ENCODE data around the gene ABCB9.
"Not testable (repeated sequence)": the region's sequence is repeated elsewhere in the genome, so short reads cannot be mapped to it uniquely, and the experiment has no call there.

ABCB9 gene

DNA sequence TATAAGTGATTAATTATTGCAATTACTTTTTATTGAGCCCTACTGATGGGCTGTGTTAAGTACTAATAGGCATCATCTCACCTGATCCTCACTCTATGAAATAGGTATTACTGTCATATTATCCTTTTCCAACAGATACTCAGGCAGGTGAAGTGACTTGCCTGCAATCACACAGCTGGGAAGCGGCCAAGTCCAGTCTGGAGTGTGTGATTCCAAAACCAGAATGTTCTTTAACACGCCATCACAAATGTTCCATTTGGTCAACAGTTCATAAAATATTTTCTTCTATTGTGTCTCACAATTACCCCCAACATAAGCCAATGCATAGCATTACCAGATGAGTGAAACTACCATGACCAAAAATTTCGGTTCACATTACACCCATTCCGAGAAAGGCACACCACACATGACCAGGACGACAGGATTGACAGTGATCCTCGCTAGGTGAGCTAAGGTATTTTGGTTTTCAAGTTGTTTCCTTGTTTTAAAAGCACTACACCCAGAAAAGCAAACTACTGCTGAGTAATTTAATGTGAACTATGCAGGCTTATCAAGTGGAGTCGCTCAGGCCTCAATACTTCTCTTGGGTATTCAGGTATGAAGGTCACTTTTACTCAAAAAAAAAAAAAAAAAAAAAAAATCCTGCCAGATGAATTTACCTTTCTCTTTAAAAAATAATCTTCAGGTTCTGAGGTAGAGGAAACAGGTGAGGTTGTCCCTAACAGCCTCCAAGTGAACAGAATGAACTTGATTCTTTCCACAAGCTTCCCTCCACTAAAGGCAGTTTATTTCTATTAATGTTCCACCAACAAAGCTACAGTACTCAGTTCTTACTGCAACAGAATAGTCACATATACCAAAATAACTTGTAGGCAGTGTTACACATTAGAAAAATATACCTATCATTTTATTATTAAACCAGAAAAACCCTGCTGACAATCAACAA lies 72.8 kb downstream of the ABCB9 start:
- no peak for DNase-seq

DNA sequence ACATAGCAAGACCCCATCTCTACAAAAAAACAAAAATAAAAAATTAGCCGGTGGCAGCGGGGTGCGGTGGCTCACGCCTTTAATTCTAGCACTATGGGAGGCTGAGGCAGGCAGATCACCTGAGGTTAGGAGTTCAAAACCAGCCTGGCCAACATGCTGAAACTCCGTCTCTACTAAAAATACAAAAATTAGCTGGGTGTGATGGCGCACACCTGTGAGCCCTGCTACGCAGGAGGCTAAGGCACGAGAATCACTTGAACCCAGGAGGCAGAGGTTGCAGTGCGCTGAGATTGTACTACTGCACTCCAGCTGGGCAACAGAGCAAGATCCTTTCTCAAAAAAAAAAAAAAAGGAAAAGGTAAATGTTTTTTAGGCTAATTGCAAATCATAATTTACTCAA lies 73.5 kb downstream of the ABCB9 start:
- DNase-seq, result not testable (repeated sequence)

DNA sequence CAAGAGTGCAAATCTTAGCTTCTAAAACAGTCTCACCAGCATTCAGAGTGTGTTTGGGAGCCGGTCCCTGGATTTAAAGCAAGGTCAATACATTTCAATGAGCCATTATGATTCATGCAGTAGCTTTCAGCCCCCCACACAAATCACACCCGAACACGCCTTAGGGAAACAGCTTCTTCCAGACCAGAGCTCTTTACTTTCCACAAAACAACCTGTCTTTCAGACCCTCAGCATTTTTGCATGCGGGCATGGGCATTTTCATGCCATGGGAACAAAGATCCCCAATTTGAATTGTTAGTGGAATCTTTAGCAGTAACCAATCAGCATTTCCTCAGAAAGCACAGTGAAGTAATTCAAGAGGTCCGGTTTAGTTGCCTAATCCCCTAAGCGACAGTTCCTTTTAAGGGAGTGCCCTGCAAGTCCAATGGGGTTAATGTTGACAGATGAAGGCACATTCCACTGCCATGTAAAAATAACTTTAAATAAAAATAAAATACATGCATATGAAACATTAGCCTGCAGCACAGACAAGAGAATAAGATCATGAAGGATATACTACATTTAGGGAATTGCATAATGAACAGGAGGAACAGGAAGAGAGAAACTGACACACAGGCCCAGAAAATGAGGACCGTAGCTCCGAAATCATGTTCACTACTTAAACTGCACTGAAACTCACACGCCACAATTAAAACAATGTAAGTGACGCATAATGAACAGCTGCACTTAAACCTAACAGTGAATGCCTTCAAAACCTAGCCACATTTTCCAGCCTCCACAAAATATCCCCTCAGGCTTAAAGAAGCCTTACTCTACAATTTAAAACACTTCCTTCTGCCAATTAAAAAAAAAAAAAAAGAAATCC lies 74.4 kb downstream of the ABCB9 start:
- DNase-seq, result peak; percentile 91

DNA sequence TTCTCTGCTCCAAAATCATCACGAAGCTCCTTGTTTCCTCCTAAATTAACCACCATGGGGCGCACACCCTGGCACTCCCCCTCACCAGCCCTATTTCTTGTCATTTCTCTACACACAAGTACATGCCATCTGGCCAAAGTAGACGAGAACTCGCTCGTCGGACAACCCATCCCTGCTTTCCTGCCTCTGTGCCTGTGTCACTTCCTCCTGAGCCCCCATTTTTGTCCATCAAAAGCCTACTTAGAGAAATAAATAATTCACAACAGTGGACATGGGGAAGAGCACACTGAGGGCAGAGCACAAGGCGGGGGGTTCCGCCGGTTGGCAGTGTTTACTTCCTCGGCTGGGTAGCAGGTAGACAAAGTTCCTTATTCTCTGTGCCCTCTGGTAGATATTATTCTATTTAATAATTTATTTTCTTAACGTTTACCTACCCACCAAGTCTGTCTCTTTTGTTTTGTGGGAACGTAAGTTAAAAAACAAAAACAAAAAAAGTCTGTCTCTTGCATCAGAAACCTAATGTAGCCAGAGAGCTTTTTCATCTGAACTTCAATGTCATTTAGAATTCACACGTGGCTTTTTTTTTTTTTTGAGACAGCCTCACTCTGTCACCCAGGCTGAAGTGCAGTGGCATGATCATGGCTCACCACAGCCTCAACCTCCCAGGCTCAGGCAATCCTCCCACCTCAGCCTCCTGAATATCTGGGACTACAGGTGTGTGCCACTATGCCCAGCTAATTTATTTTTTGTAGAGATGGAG lies 76.3 kb downstream of the ABCB9 start:
- DNase-seq, result no peak

DNA sequence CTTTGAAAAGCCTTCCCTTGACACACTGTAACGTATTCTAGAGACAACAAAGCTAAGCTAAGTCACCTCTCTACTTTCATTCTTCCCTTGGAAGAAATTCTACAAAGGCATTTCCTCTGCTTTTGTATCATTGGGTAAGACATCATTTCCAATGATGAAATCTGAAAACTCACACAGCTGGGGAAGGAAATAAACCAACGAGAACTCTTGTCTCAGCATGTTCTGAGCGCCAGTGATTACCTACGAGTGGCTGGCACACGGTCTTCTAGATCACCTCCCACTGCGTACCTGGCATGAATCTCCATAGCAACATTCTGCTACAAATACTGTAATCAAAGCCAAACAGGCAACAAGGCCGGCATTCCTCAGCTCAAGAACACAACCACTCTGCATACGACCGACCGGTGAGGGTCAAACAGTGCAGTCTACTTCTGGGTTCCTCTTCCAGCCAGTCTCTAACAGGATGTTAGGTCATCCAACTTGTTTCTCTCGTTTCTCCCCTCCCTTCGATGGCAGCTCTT lies 78.0 kb downstream of the ABCB9 start:
- peak; percentile 97 for DNase-seq

DNA sequence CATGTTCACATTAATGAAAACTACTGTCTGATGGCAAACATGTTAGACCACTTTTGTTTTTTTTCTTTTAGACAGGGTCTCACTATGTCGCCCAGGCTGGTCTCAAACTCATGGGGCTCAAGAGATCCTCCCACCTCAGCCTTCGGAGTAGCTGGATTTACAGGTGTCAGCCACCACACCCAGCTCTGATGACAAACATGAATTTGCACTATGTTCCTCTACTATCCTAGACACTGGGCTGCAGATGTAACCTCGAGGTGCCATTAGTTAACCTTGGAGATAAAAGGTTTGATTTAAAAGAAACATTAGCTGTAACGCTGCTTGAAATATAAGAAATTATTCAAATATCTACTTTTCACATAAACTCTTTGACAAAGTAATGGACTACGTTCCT lies 78.4 kb downstream of the ABCB9 start:
- no peak for DNase-seq

DNA sequence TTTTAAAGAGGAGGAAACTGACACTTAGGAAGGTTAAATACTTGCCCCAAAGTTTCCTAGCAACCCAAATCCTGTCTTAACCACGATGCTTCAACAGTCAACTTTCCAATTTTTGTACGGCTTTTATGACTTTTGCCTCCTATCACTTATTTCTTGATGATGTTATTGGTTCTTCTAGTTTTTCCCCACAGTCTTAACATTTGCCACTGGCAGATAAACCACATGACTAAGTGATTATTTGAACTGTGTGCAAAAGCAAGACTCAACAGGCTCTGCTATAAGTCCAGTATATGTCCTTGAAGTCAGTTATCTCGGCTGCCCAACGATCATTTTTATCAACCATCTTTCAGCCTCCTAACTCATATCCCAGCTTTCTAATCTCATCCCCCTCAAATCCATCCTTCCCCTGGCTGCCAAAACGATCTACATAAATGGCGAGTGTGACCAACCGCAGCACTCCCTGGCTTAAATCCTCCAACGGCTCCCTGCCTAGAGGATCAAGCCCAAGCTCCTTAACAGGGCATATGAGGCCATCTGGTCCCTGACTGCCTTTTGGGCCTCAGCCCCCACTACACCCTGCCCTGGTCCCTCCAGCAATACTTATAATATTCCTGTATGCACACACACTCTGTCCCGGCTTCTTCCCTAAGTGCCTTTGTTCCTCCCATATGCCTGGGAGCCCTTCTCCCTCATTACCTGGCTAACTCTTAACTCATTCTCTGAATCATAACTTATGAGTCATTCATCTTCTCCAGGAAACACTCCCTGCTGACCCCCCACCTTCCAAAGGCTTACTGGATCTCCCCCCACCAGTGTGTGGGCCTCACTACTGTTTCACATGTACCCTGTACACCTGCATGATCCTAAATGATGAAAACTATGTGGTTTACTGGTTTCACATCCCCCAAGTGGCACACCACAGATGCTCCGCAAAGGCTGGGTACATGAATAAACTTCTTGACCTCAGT lies 79.1 kb downstream of the ABCB9 start:
- peak; percentile 77 for DNase-seq

DNA sequence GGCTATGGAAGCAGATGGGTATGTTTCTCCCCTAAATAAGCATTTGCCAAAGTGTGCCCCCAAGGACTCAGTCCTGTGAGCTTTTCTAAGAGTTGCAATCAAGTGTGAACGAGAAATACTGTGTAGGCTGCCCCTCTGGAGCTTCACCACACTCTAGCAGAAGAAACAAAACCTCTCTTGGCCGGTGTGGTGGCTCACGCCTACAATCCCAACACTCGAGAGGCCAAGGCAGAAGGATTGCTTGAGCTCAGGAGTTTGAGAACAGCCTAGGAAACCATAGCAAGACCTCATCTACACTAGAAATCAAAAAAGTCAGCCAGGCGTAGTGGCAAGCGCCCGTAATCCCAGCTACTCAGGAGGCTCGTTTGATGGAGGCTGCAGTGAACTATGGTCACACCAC lies 80.1 kb downstream of the ABCB9 start:
- DNase-seq, result peak; percentile 44

DNA sequence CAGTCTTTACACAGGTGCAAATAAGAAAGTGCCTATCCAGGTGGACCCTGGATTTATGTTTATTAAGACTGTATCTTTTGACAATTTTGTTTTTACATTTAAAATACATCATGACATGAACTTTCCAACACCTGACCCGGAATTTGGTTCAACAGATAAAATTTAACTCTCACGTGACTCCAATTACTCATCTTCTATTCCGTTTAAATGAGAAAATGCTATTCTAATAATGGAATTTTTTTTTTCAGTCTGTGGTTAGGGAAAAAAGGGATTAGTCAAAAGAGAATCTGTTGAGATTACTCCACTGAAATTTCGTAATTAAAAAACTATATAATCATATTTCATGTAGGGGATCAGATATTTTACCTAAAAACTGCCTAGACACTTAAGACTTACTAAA lies 81.4 kb downstream of the ABCB9 start:
- DNase-seq, result no peak

DNA sequence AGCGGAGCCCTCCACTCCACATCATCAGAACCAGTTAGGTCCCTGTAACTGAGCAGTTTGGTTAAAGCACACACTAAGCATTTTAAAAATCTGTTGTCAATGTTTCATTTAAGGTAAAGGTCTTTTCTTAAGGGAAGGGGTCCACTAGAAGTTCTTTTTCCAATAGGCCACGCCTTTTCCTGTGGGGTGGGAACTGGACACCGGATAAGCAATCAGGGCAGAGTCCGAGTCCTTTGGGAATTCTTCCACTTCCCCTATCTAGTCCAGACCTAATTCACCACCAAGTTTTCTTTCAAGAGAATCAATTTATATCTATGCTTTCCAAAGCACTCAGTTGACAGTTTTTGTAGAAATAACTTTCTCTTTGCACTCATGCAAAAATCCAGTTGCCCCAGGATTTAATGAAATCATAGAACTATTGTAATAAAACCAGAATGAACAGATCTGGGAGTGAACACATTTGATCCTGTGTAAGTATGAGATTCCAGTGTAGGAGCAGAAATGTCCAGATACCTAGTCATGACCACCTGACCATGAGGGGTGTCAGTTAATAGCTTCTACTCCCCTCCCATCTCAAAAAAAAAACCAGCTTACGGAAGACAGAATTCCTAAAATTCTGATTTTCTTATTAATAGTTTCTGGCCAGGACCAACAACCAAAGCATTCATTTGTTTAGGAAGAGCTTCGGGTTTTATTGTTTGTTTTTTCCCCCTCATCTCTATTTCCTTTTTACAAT lies 82.0 kb downstream of the ABCB9 start:
- DNase-seq, result peak; percentile 17

DNA sequence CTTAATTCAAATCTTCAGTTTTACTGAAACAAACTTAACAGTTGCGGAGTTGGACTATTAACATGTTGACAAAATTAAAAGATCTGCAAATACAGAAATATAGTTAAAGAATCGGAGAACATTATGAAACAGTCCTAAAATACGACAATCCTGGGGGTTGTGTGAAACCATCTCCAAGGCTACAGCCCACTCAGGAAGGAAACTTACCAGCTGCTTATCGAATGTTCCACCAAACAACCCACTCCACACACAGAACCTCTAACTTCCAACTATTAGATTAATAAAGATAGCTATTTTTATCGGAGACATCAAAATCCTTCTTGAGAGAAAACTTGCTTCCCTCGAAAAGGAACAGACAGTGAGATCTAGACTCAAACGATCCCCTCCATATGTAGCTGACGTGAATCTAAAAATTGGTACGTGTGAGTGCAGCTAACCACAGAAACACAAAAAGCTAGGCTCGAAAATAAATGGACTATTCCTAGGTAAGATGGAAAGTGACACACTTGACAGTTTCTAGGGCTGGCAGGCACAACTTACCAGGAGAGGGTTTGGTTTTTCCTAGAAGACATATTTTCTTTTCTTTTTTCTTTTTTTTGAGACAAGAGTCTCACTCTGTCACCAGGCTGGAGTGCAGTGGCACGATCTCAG lies 83.2 kb downstream of the ABCB9 start:
- DNase-seq, result peak; percentile 21

DNA sequence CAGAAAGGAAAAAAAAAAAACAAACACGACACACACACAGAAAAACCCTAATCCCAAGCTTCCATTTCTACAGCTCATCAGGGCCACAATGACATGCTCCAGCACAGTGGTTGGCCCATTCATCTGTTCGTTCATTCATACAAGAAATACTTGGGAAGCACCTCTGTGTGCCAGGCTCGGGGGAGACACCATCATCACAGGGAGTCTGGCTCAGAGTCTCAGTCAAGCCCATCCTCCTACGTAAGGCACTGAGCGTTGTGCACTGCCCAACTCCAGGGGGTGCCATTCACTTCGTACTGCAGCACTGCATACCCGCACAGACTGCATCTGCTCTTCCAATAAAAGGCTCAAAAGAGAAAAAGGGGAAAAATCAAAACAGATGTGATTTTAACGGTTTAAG lies 85.6 kb downstream of the ABCB9 start:
- peak; percentile 85 for DNase-seq

DNA sequence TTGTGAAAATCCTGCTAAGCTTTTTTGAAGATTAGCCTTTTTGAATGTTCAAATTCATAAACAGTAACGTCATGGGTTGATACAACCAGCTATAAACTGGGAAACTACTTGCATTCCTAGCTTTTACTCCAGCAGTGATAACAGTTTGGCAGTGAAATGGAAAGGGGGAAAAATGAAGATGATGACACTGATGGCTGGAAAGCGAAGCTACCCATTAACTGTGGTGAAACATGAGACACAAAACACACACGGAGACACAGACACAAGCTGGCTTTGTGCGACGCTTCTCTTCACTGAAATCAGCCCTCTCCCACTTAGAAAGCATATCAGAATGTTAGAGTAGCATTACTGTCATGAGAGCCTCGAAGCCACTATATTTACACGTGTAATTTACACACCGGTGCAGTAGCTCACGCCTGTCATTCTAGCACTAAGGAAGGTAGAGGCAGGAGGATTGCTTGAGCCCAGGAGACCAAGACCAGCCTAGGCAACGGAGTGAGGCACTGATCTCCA lies 86.1 kb downstream of the ABCB9 start:
- peak; percentile 34 for DNase-seq
